Measurements from ENCODE around the gene AHRR.

The AHRR gene

GRCh38 chr5:417301-418161, 96.0 kb downstream of the AHRR start:
- no peak for DNase-seq

GRCh38 chr5:418162-419121, 96.9 kb downstream of the AHRR start:
- DNase-seq, result no peak

GRCh38 chr5:419970-420369, 98.5 kb downstream of the AHRR start:
- DNase-seq, result no peak

- DNase-seq, result no peak
Observed at GRCh38 chr5:420632-421286, 99.2 kb downstream of the AHRR start.

- no peak for DNase-seq
Observed at GRCh38 chr5:421287-421880, 99.9 kb downstream of the AHRR start.

- no peak for DNase-seq
Observed at GRCh38 chr5:421901-422300, 100.4 kb downstream of the AHRR start.

- DNase-seq, result no peak
Observed at GRCh38 chr5:422323-423232, 101.1 kb downstream of the AHRR start.

GRCh38 chr5:423233-423565, 101.7 kb downstream of the AHRR start:
- no peak for DNase-seq

GRCh38 chr5:423626-424261, 102.2 kb downstream of the AHRR start:
- DNase-seq, result no peak

- no peak for DNase-seq
Observed at GRCh38 chr5:424301-425110, 103.0 kb downstream of the AHRR start.

GRCh38 chr5:425714-426113, 104.2 kb downstream of the AHRR start:
- DNase-seq, result peak; percentile 51

- DNase-seq, result no peak
Observed at GRCh38 chr5:426392-426976, 105.0 kb downstream of the AHRR start.

- DNase-seq, result no peak
Observed at GRCh38 chr5:427415-428087, 106.0 kb downstream of the AHRR start.

- DNase-seq, result peak; percentile 22
Observed at GRCh38 chr5:428219-428618, 106.7 kb downstream of the AHRR start.

GRCh38 chr5:428754-429452, 107.4 kb downstream of the AHRR start:
- no peak for DNase-seq

GRCh38 chr5:429453-430188, 108.1 kb downstream of the AHRR start:
- DNase-seq, result peak; percentile 24

GRCh38 chr5:430214-430925, 108.9 kb downstream of the AHRR start:
- no peak for DNase-seq
